Measurements from ENCODE around the gene CIAO2B.

DNA sequence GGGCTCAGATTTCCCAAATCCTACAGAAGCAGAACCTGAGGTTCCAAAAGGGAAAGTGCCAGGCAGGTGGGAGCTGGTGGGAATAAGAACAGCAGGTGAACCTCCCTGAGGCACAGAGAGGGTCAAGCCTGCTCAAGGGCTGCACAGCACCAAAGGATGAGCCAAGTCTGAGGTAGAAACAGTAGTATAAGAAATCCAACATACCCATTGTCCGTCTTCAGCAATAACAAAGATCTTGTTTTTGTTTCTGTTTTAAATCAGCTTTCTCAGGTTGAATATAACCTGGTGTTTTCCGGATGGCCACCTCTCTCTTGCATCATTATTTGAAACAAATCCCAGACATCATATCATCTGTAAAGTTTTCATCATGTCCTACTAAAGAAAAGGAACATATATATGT lies 16.2 kb upstream of the CIAO2B start:
- TF ChIP-seq, protein P1, sequence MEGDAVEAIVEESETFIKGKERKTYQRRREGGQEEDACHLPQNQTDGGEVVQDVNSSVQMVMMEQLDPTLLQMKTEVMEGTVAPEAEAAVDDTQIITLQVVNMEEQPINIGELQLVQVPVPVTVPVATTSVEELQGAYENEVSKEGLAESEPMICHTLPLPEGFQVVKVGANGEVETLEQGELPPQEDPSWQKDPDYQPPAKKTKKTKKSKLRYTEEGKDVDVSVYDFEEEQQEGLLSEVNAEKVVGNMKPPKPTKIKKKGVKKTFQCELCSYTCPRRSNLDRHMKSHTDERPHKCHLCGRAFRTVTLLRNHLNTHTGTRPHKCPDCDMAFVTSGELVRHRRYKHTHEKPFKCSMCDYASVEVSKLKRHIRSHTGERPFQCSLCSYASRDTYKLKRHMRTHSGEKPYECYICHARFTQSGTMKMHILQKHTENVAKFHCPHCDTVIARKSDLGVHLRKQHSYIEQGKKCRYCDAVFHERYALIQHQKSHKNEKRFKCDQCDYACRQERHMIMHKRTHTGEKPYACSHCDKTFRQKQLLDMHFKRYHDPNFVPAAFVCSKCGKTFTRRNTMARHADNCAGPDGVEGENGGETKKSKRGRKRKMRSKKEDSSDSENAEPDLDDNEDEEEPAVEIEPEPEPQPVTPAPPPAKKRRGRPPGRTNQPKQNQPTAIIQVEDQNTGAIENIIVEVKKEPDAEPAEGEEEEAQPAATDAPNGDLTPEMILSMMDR (IDR thresholded peaks at IDR 0.05; ENCODE audit: low read depth, low read length, missing input control) = no peak
- no peak for TF ChIP-seq TAF1 (conservative IDR thresholded peaks at IDR 0.05)

All from liver (tissue), 3 donors.